SU-DHL-6 (cell line): ENCODE measurements around the gene ATP13A3.
"Not testable (repeated sequence)": the region's sequence is repeated elsewhere in the genome, so short reads cannot be mapped to it uniquely, and the experiment has no call there.

Experiments
- H2AFZ ChIP-seq: fragments of 200-600 bp; sonication (generic); 2 replicates; pipeline ENCODE4 v1.6.1; 2014; ENCODE audit warnings: low read depth, mild to moderate bottlenecking, moderate library complexity, mixed read lengths, antibody characterized with exemption, low read length; ENCODE audit not compliant: severe bottlenecking
- H3F3A ChIP-seq: fragments of 200-600 bp; shearing (Covaris generic); 2 replicates; pipeline ENCODE4 v1.6.0; 2016; ENCODE audit warnings: antibody characterized with exemption, mild to moderate bottlenecking; ENCODE audit not compliant: insufficient read depth
- H3K27ac ChIP-seq: fragments of 200-600 bp; sonication (generic); 2 replicates; pipeline ENCODE4 v1.5.1; 2016; ENCODE audit warnings: low read depth, mild to moderate bottlenecking, low read length, moderate library complexity, mixed read lengths
- H3K27me3 ChIP-seq: fragments of 200-600 bp; sonication (generic), shearing (Covaris generic); 2 replicates; pipeline ENCODE4 v1.6.0; 2014; ENCODE audit warnings: mild to moderate bottlenecking, low read length
- H3K36me3 ChIP-seq: fragments of 200-600 bp; sonication (generic); 2 replicates; pipeline ENCODE4 v1.6.1; 2014; ENCODE audit warnings: mild to moderate bottlenecking, low read length, mixed read lengths
- H3K4me2 ChIP-seq: fragments of 300-600, 200-600 bp; shearing (Covaris generic), sonication (generic); 2 replicates; pipeline ENCODE4 v1.6.0; 2014; ENCODE audit warnings: low read length, low read depth, mild to moderate bottlenecking; ENCODE audit not compliant: poor library complexity, severe bottlenecking
- H3K4me3 ChIP-seq: fragments of 200-600 bp; sonication (generic); 2 replicates; pipeline ENCODE4 v1.5.1; 2014; ENCODE audit warnings: antibody characterized with exemption, low read length, mild to moderate bottlenecking, mixed read lengths; ENCODE audit not compliant: insufficient read depth, poor library complexity, severe bottlenecking
- H3K79me2 ChIP-seq: fragments of 200-600 bp; sonication (generic); 2 replicates; pipeline ENCODE4 v1.6.1; 2014; ENCODE audit warnings: mild to moderate bottlenecking, low read length, moderate library complexity; ENCODE audit not compliant: insufficient read depth
- H3K9ac ChIP-seq: fragments of 200-600 bp; sonication (generic); 2 replicates; pipeline ENCODE4 v1.7.0; 2014; ENCODE audit warnings: mild to moderate bottlenecking, low read length
- H3K9me2 ChIP-seq: fragments of 200-600 bp; sonication (generic); replicated peaks from 2 replicates; pipeline ENCODE4 v1.6.1; 2014; ENCODE audit warnings: low read length; ENCODE audit not compliant: insufficient read depth
- H3K9me3 ChIP-seq: fragments of 200-600 bp; sonication (generic); 2 replicates; pipeline ENCODE4 v1.6.1; 2014; ENCODE audit warnings: low read length, mixed read lengths; ENCODE audit not compliant: insufficient read depth
- H4K20me1 ChIP-seq: fragments of 200-600 bp; sonication (generic); 2 replicates; pipeline ENCODE4 v1.6.1; 2014; ENCODE audit warnings: low read depth, mild to moderate bottlenecking, antibody characterized with exemption, low read length, moderate library complexity, mixed read lengths
- CTCF ChIP-seq: fragments of 200-600 bp; sonication (generic); IDR thresholded peaks from one replicate; pipeline ENCODE4 v1.5.1; 2017; ENCODE audit warnings: antibody characterized with exemption, mild to moderate bottlenecking, low read length, moderate library complexity; ENCODE audit not compliant: insufficient read depth, poor library complexity, severe bottlenecking
- EZH2phosphoT487 ChIP-seq: fragments of 200-600 bp; sonication (generic), shearing (Covaris generic); conservative IDR thresholded peaks from 2 replicates; pipeline ENCODE4 v1.6.1; 2018; ENCODE audit warnings: mild to moderate bottlenecking, antibody characterized with exemption, low read length, moderate library complexity, mixed read lengths

The ATP13A3 gene

GRCh38 chr3:194486540-194487288, at the start of gene ATP13A3:
TSS of gene ATP13A3 (minus strand) at chr3:194487002. CDS start at chr3:194462190, 24,812 bp downstream.
- H3F3A ChIP-seq, result peaks cover 4% of the 10 kb centered on the region; the same call in 1 of the 2 replicates
- TF ChIP-seq CTCF (no peak), EZH2phosphoT487 (no peak)
- peaks cover 9% of the 10 kb centered on the region; the same call in 1 of the 2 replicates for H3K36me3 ChIP-seq
- H3K4me3 ChIP-seq, result peak within 1 kb of the TSS; percentile 95
- peak within 1 kb of the TSS; percentile 97 for H3K4me2 ChIP-seq
- H2AFZ ChIP-seq, result peak within 1 kb of the TSS; percentile 96
- peaks cover 4% of the 10 kb centered on the region; the same call in 1 of the 2 replicates for H4K20me1 ChIP-seq
- no peaks in the 10 kb centered on the region for H3K9me2 ChIP-seq
- no peaks in the 10 kb centered on the region for H3K27me3 ChIP-seq
- H3K79me2 ChIP-seq, result peaks cover 46% of the 10 kb centered on the region
- H3K27ac ChIP-seq, result peak within 1 kb of the TSS; percentile 44
- H3K9ac ChIP-seq, result peak within 1 kb of the TSS; percentile 91
- H3K9me3 ChIP-seq, result no peaks in the 10 kb centered on the region

- not testable (repeated sequence) for H3K36me3 ChIP-seq, H4K20me1 ChIP-seq, H2AFZ ChIP-seq, H3K9me2 ChIP-seq, H3K27me3 ChIP-seq, H3K4me3 ChIP-seq, H3K9ac ChIP-seq, H3K4me2 ChIP-seq, H3K79me2 ChIP-seq, H3K27ac ChIP-seq, H3F3A ChIP-seq
- H3K9me3 ChIP-seq, result peaks cover 13% of the 10 kb centered on the region; the same call in 1 of the 2 replicates
Observed at GRCh38 chr3:194535199-194535598, 48.4 kb upstream of the ATP13A3 start.

- no peak for TF ChIP-seq EZH2phosphoT487
- TF ChIP-seq CTCF, result no peak
- no peaks in the 10 kb centered on the region for H3K36me3 ChIP-seq
- H3K79me2 ChIP-seq, result no peaks in the 10 kb centered on the region
- no peak overlapping the region for H2AFZ ChIP-seq
- H3K27me3 ChIP-seq, result no peaks in the 10 kb centered on the region
- H3K27ac ChIP-seq, result no peak overlapping the region
- no peak overlapping the region for H3K4me3 ChIP-seq
- H3K9ac ChIP-seq, result no peak overlapping the region
- no peaks in the 10 kb centered on the region for H4K20me1 ChIP-seq
- H3K9me2 ChIP-seq, result no peaks in the 10 kb centered on the region
- peaks cover 13% of the 10 kb centered on the region; the same call in 1 of the 2 replicates for H3K9me3 ChIP-seq
- no peaks in the 10 kb centered on the region for H3F3A ChIP-seq
- H3K4me2 ChIP-seq, result no peak overlapping the region
Observed at GRCh38 chr3:194534243-194534642, 47.4 kb upstream of the ATP13A3 start.

GRCh38 chr3:194532591-194532990, 45.8 kb upstream of the ATP13A3 start:
- H3K9me3 ChIP-seq, result peaks cover 13% of the 10 kb centered on the region; the same call in 1 of the 2 replicates
- H3K9ac ChIP-seq, result no peak overlapping the region
- no peaks in the 10 kb centered on the region for H3K27me3 ChIP-seq
- H2AFZ ChIP-seq, result no peak overlapping the region
- TF ChIP-seq CTCF, result no peak
- TF ChIP-seq EZH2phosphoT487, result no peak
- no peaks in the 10 kb centered on the region for H3K9me2 ChIP-seq
- no peak overlapping the region for H3K27ac ChIP-seq
- no peak overlapping the region for H3K4me2 ChIP-seq
- no peaks in the 10 kb centered on the region for H4K20me1 ChIP-seq
- H3K4me3 ChIP-seq, result no peak overlapping the region
- no peaks in the 10 kb centered on the region for H3F3A ChIP-seq
- H3K79me2 ChIP-seq, result no peaks in the 10 kb centered on the region
- no peaks in the 10 kb centered on the region for H3K36me3 ChIP-seq
